BLaER1 treated with 17β-estradiol and CSF1 and Interleukin-3, amounts not matched to agents 10 nM and 100 nM (cell line): Measurements from ENCODE around the gene SFXN4.
"Not testable (repeated sequence)": the region's sequence is repeated elsewhere in the genome, so short reads cannot be mapped to it uniquely, and the experiment has no call there.

Experiments
- H3K27ac ChIP-seq, 11 experiments: shearing (Covaris generic); formaldehyde crosslinking; 2 replicates each; pipeline ENCODE4 v1.8.1; 2022
- H3K27me3 ChIP-seq, 11 experiments: shearing (Covaris generic); formaldehyde crosslinking; 2 replicates each; pipeline ENCODE4 v1.8.1; 2022
- H3K36me3 ChIP-seq, 11 experiments: shearing (Covaris generic); formaldehyde crosslinking; 2 replicates each; pipeline ENCODE4 v1.8.1; 2022
- H3K4me1 ChIP-seq, 10 experiments: shearing (Covaris generic); formaldehyde crosslinking; 2 replicates each; pipeline ENCODE4 v1.8.1; 2022
- H3K4me2 ChIP-seq, 11 experiments: shearing (Covaris generic); formaldehyde crosslinking; 2 replicates each; pipeline ENCODE4 v1.8.1; 2022
- H3K4me3 ChIP-seq, 10 experiments: shearing (Covaris generic); formaldehyde crosslinking; 2 replicates each; pipeline ENCODE4 v1.8.1; 2022
- H3K9ac ChIP-seq, 11 experiments: shearing (Covaris generic); formaldehyde crosslinking; 2 replicates each; pipeline ENCODE4 v1.8.1; 2022
- H3K9me3 ChIP-seq, 11 experiments: shearing (Covaris generic); formaldehyde crosslinking; replicated peaks in 1 of 11; 2 replicates each; pipeline ENCODE4 v1.8.1; 2022
- H4K20me1 ChIP-seq, 11 experiments: shearing (Covaris generic); formaldehyde crosslinking; 2 replicates each; pipeline ENCODE4 v1.8.1; 2022
- Cebpa-rat ChIP-seq, 11 experiments: shearing (Covaris generic); IDR thresholded peaks; 2 replicates each; pipeline ENCODE4 v1.8.1; 2022

Gene SFXN4

DNA sequence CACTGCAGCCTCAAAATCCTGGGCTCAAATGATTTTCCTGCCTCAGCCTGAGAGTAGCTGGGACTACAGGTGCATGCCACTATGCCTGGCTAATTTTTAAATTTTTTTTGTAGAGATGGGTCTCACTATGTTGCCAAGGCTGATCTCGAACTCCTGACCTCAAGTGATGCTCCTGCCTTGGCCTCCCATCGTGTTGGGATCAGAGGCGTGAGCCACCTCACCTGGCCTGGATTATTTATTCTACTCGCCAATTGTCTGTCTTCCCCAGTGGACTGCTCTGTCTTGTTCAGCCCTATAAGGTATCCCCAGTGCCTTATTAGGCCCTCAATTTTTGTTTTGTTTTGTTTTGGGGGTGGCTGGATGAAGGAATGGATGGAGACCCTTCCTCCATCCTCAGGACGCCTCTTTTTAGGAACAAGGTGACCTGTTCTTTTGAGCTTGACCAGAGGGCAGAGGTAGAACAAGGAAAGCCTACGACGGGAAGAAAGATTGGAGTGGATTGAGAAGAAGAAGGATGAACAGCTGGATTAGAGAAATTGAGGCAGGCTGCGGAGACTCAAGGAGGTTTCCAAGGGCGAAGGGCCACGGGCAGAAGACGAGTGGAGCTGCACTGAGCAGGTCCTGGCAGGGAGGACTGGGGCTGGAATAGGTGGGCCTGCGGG lies 62.1 kb downstream of the SFXN4 start:
- H3K27ac ChIP-seq = no peak overlapping the region
- H3K9me3 ChIP-seq = no peaks in the 10 kb centered on the region
- peaks cover 19 to 49% (median 31%) of the 10 kb centered on the region in 10 experiments for H3K4me1 ChIP-seq
- H3K27me3 ChIP-seq = no peaks in the 10 kb centered on the region
- peaks cover 0 to 24% (median 5%) of the 10 kb centered on the region in 11 experiments; a peak in 7 of 22 replicates for H4K20me1 ChIP-seq
- no peak overlapping the region for H3K9ac ChIP-seq
- peaks cover 3 to 20% (median 11%) of the 10 kb centered on the region in 11 experiments; a peak in 21 of 22 replicates for H3K36me3 ChIP-seq
- no peak for TF ChIP-seq Cebpa-rat (IDR thresholded peaks at IDR 0.05)
- H3K4me3 ChIP-seq = no peak overlapping the region
- no peak overlapping the region for H3K4me2 ChIP-seq

- 0 out of 22 replicates have a peak overlapping the region, but pooled peaks of 2 of the 11 experiments have one; percentile 3 to 33 for H3K4me2 ChIP-seq
- no peak overlapping the region for H3K9ac ChIP-seq
- H3K27me3 ChIP-seq = no peaks in the 10 kb centered on the region
Observed at GRCh38 chr10:119101366-119102098, 64.0 kb downstream of the SFXN4 start.

DNA sequence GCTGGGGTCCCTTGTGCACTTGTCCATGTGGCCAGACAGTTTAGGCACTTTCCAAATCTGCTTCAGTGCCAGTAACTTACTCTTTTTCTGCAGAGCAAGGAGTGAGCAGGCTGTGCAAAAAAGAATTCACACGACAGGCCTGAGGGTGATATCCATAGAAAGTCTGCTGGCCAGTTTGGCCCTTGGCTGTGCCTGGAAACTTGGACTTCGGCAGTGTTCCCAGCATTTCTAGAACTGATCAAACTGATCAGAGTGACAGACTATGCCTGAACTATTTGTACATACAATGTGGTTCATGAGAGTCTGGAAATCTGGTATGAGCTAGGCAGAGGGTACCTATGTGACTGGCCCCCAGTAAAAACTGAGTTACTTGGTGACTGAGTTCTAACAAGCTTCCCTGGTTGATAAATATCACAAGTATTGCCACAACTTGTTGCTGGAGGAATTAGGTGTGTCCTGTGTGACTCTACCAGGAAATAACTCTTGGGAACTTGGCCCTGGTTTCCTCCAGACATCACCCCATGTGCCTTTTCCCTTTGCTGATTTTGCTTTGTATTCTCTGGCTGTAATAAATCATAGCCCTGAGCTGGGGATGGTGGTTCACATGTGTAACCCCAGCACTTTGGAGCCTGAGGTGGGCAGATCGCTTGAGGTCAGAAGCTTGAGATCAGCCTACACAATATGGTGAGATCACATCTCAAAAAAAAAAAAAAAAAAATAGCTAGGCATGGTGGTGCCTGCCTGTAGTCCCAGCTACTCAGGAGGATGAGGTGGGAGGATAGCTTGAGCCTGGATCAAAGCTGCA lies 64.9 kb downstream of the SFXN4 start:
- Histone ChIP-seq H3K27ac (no peak overlapping the region), H3K9me3 (no peaks in the 10 kb centered on the region), H3K9ac (no peak overlapping the region; a peak in 1 of 22 replicates), H3K36me3 (no peaks in the 10 kb centered on the region), H4K20me1 (peaks cover 0 to 12% (median 1%) of the 10 kb centered on the region in 11 experiments; a peak in 7 of 22 replicates), H3K4me2 (peak overlapping the region in 3 of 11 experiments; percentile 12 to 33 (median 31); a peak in 4 of 22 replicates), H3K4me1 (peaks cover 10 to 24% (median 17%) of the 10 kb centered on the region in 10 experiments), H3K4me3 (no peak overlapping the region), H3K27me3 (no peaks in the 10 kb centered on the region)
- TF ChIP-seq Cebpa-rat (IDR thresholded peaks at IDR 0.05) = no peak

More at GRCh38 chr10:119101366-119102098, 64.0 kb downstream of the SFXN4 start:
- no peak overlapping the region for H3K27ac ChIP-seq
- H3K36me3 ChIP-seq = peaks cover 0 to 4% (median 0%) of the 10 kb centered on the region in 11 experiments; a peak in 3 of 22 replicates
- no peak overlapping the region for H3K4me3 ChIP-seq
- peaks cover 19 to 33% (median 23%) of the 10 kb centered on the region in 10 experiments for H3K4me1 ChIP-seq
- TF ChIP-seq Cebpa-rat (IDR thresholded peaks at IDR 0.05) = no peak
- H3K9me3 ChIP-seq = no peaks in the 10 kb centered on the region
- peaks cover 0 to 21% (median 5%) of the 10 kb centered on the region in 11 experiments; a peak in 7 of 22 replicates for H4K20me1 ChIP-seq

GRCh38 chr10:119098576-119098975 lies 66.9 kb downstream of the SFXN4 start:
- no peak overlapping the region for H3K4me2 ChIP-seq
- H3K36me3 ChIP-seq = no peaks in the 10 kb centered on the region
- TF ChIP-seq Cebpa-rat (IDR thresholded peaks at IDR 0.05) = no peak
- H3K27me3 ChIP-seq = no peaks in the 10 kb centered on the region
- peaks cover 0 to 13% (median 6%) of the 10 kb centered on the region in 10 experiments; a peak in 7 of 20 replicates for H3K4me1 ChIP-seq
- no peak overlapping the region for H3K9ac ChIP-seq
- no peak overlapping the region for H3K4me3 ChIP-seq
- H3K27ac ChIP-seq = no peak overlapping the region
- no peaks in the 10 kb centered on the region for H3K9me3 ChIP-seq
- no peaks in the 10 kb centered on the region for H4K20me1 ChIP-seq

- not testable (repeated sequence) for H3K27me3 ChIP-seq, H3K4me2 ChIP-seq, H3K9ac ChIP-seq, H3K36me3 ChIP-seq, H3K4me3 ChIP-seq, H4K20me1 ChIP-seq, H3K9me3 ChIP-seq, H3K27ac ChIP-seq
- peaks cover 0 to 15% (median 2%) of the 10 kb centered on the region in 10 experiments; a peak in 7 of 20 replicates for H3K4me1 ChIP-seq
Observed at GRCh38 chr10:119096641-119097415, 68.7 kb downstream of the SFXN4 start.

DNA sequence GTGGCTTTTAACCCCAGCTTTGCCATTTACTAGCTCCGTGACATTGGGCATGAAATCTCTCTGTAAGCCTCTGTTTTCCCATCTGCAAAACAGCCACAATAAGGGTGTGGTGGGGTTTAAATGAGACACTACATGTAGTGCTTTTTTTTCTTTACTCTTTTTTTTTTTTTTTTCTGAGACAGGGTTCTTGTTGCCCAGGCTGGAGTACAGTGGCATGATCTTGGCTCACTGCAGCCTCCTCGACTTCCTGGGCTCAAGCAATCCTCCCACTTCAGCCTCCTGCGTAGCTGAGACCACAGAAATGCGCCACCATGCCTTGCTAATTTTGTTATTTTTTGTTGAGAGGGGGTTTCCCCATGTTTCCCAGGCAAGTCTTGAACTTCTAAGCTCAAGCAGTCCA lies 69.9 kb downstream of the SFXN4 start:
- Histone ChIP-seq H3K36me3 (no peaks in the 10 kb centered on the region), H3K4me2 (no peak overlapping the region), H3K9ac (no peak overlapping the region), H3K27ac (no peak overlapping the region), H3K4me3 (no peak overlapping the region), H3K9me3 (no peaks in the 10 kb centered on the region), H3K27me3 (no peaks in the 10 kb centered on the region), H3K4me1 (peaks cover 0 to 22% (median 9%) of the 10 kb centered on the region in 10 experiments; a peak in 17 of 20 replicates), H4K20me1 (no peaks in the 10 kb centered on the region)
- no peak for TF ChIP-seq Cebpa-rat (IDR thresholded peaks at IDR 0.05)

- Histone ChIP-seq H3K27ac (peak overlapping the region in 2 of 11 experiments; percentile 56 to 59; a peak in 3 of 22 replicates), H3K4me3 (0 out of 20 replicates have a peak overlapping the region, but pooled peaks of 1 of the 10 experiments have one; percentile 33), H3K36me3 (no peaks in the 10 kb centered on the region), H4K20me1 (no peaks in the 10 kb centered on the region), H3K27me3 (no peaks in the 10 kb centered on the region), H3K4me2 (peak overlapping the region in 9 of 11 experiments; percentile 2 to 73 (median 48); a peak in 14 of 22 replicates), H3K9ac (peak overlapping the region in 1 of 11 experiments; percentile 23; a peak in 1 of 22 replicates), H3K4me1 (peaks cover 0 to 32% (median 12%) of the 10 kb centered on the region in 10 experiments; a peak in 18 of 20 replicates), H3K9me3 (no peaks in the 10 kb centered on the region)
- no peak for TF ChIP-seq Cebpa-rat (IDR thresholded peaks at IDR 0.05)
Observed at GRCh38 chr10:119090968-119091367, 74.5 kb downstream of the SFXN4 start.
